Skin epidermis (tissue), 12 donors: ENCODE data around the gene SETBP1.
"Not testable (repeated sequence)": the region's sequence is repeated elsewhere in the genome, so short reads cannot be mapped to it uniquely, and the experiment has no call there.

Source experiments
- H3K27ac ChIP-seq, 21 experiments: fragments of 200-600 bp; sonication (generic) in 11 of 21; one replicate each; pipeline ENCODE4 v1.5.0; 2020; ENCODE audit warnings: mild to moderate bottlenecking in 3 of 21, inconsistent platforms in 2 of 21, moderate library complexity in 2 of 21
- H3K4me3 ChIP-seq, 7 experiments: fragments of 200-600 bp; sonication (generic) in 2 of 7; one replicate each; pipeline ENCODE4 v1.5.0; 2020; ENCODE audit warnings: inconsistent platforms in 2 of 7, mild to moderate bottlenecking in 2 of 7, moderate library complexity in 1 of 7

The SETBP1 gene

DNA sequence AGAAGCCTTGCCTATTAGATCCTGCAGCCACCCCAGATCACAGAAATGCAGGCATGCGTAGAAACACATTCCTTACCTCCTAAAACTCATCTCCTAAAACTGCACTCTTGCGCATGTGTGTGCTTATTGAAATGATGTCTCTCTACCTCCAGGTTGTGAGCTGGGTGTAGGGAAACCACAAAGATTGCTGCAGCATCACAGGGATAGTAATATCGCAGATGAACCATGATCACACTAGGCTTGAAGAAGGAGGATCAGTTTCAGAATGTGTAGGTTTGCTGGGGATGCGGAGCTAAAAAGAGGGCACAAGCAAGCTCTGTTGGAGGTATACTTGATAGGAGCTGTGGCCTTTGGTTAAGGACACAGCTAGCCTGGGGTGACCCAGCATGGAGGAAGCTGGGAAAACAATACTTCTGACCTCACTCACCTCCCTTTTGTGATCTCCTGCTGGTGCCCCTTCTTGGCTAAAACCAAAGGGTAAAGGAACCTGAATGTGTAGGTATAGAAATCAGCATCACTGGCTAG is 118.8 kb downstream of the SETBP1 start:
- H3K4me3 ChIP-seq = no peak overlapping the region
- peak overlapping the region in 1 of 21 experiments; percentile 5 for H3K27ac ChIP-seq

DNA sequence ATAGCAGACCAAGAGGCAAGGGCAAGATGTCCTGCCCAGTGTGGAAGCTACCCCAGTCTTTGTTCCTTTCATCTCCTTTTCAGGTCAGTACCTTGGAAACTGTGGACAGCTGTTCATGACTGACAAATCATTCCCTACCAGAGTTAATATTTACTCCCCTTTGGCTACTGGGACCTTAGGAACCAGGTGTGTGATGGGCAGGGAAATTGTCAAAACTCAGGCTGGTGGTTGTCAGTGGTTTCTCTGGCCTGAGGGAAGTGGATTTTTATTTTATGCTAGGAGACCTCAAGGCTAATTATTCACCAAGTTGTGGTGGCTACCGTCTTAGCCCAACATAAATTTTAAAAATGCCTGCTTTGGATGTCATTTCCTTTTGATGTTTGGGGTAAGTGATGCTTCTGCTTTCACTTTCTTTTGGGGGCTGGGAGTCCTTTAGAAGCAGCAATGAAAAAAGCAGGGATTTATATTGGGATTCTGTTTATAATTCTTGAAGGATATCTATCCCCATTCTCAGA is 119.3 kb downstream of the SETBP1 start:
- H3K4me3 ChIP-seq = no peak overlapping the region
- peak overlapping the region in 1 of 21 experiments; percentile 5 for H3K27ac ChIP-seq

DNA sequence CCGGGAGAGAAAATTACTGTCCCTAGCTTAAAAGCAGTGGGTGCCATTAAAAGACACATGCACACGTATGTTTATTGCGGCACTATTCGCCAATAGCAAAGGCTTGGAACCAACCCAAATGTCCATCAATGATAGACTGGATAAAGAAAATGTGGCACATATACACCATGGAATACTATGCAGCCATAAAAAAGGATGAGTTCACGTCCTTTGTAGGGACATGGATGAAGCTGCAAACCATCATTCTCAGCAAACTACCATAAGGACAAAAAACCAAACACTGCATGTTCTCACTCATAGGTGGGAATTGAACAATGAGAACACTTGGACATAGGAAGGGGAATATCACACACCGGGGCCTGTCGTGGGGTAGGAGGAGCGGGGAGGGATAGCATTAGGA is 120.1 kb downstream of the SETBP1 start:
- H3K27ac ChIP-seq, H3K4me3 ChIP-seq: not testable (repeated sequence)

DNA sequence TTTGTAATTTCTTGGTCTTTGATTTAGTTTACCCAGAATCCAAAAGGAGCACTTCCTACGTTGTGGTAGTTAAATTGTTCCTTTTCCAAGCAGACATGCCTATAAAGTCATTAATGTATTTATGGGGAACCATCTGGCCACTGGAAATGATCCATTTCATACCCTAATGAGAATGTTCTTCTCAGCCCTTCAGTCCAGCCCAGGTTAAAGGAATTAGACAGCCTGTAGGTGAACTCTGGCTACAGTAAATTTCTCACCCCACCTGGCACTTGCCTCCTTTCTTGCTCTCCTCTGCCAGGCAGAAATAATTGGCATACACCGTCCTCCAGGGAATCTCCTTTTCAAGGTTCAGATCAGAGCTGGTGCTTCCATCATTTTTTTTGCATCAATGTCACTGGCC is 121.1 kb downstream of the SETBP1 start:
- no peak overlapping the region for H3K27ac ChIP-seq
- H3K4me3 ChIP-seq = no peak overlapping the region

DNA sequence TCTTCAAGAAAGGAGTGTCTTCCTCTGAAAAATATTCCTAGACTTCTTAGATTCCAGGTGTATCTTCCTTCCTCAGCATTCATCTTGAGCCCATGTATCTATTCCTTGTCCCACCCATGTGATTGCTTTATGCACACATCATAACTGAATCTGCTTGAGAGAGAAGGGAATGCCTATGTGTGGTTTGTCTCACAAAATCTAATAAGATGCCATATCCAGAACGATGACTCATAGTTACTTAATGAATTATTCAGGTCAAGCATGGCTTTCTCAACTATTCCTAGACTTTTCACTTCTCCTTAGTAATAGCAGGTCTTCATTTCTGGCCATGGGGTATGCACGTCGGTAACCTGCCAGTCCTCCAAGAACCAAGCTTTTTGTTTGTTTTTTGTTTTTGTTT is 121.8 kb downstream of the SETBP1 start:
- Histone ChIP-seq H3K27ac (peak overlapping the region in 3 of 21 experiments; percentile 9 to 31 (median 20)), H3K4me3 (no peak overlapping the region)

DNA sequence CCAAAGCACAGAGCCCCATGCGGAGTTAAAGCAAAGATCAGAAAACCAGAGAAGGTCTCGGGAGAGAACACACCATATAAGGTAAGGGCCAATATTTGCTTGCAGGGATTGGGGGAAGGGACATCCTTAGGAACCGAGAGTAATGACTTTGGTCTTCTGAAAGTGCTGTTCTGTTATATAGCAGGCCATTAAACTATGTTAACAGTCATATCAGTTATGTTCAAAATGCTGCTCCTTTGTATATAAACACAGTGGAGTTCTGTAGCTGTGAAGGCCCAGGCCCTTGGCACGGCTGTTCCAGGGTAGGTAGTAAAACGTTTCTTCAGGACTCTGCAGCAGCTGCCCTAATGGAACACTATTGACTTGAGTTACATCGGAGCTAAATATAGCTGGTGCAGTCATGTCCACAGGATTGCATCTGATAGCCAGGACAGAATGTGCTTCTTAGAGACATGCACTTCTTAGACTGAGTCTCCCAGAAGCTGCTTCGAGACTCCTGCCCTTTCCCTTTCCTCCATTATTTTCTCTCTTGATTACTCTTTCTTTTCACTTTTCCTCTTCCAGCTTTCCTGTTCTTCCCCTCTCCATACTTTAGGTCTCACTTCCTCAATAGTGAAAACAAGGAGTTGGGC is 122.4 kb downstream of the SETBP1 start:
- Histone ChIP-seq H3K4me3 (no peak overlapping the region), H3K27ac (peak overlapping the region in 4 of 21 experiments; percentile 9 to 39 (median 26))

DNA sequence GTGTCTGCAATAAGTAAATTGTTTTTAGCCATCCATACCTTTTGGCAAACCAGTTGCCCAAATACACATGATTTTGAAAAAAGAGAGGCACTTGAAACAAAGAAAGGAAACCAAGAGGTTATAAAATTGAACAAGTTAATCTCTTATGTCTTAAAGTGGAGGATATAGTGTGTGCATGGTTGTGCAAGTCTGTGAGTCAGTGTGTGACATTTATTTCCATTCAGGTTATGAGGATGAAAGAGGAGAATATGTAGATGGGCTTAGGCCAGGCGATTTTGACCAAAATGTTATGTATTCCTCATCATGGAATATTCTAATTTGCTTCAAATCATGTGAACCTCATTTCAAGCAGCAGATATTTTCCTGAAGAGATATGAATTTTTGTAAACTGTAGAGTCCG is 123.3 kb downstream of the SETBP1 start:
- H3K27ac ChIP-seq = no peak overlapping the region
- H3K4me3 ChIP-seq = no peak overlapping the region

DNA sequence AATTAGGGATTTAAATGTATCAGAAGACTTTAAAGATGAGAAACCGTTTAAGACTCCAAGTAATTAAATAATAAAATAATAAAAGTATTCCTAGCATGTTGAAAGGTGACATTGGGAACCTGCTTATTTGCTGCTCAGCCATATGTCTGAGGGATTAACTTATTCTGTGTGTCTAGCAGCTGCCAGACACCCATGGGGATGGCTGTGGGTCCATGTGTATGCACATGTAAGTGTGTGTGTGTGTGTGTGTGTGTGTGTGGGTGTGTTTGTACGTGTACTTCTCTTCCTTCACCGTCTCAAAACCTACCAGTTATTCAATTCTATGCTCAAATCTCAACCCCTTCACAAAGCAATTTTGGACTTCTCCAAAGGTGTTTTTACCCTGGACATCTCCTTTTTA is 124.5 kb downstream of the SETBP1 start:
- Histone ChIP-seq H3K27ac (no peak overlapping the region), H3K4me3 (no peak overlapping the region)

DNA sequence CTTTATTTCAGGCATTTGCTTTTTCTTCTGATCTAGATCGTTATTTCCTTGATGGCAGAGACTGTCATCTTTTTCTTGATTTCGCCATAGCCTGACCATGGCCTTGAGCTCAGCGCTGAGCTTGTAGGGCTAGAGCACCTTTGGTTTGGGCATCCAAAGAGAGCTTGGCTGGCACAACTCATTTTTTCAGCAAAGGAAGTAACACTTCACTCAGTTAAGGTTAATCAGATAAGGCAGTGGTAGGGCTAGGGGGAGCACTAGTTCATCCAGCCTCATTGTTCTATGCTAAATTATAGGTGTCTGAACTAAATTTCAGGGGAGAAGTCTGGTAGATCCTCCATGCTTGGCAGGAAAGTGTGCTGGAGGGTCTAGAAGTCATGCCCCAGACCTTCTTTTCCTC is 125.0 kb downstream of the SETBP1 start:
- no peak overlapping the region for H3K27ac ChIP-seq
- no peak overlapping the region for H3K4me3 ChIP-seq

DNA sequence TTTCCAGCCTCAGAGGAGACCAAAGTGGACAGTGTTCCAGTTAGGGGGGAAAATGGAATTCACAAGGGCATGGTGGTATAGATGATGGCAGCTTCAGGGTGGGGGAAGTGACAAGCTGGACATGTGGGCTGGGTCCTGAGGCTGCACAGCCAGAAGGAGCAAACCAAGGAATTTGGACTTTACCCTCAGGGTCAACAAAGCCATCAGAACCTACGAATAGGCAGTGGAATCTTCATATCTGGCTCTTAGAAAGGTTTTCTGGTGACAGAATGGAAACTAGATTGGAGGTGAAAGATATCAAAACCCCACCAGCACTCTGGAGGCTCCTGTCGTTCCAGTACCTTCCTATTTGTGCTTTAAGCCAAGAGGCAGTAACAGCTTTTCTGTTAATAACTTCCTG is 127.1 kb downstream of the SETBP1 start:
- Histone ChIP-seq H3K4me3 (no peak overlapping the region), H3K27ac (no peak overlapping the region)

DNA sequence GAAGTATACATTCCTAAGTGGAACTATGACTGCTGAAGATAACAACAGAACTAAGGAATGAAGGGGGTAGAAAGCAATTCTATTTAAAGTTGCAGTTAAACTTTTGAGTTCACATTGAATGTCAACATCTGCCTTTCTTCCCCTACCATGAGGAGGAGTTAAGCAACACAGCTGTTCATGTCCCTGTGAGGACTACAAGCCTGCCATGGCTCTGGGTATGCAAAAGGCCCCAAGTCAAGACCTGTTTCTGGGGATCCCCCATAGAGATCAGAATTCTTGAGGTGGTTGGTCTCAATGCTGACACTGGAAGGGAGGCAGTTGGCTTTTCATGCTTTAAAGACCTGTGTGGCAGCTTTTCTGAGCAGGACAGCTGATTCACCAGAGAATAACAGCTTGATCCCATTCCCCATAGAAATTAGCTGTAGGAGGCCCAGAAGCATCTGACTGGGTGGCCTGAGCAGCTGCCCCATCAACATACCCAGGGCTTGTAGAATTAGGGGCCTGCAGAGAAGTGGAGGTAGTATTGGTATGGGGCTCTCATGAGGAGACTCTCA is 131.0 kb downstream of the SETBP1 start:
- Histone ChIP-seq H3K27ac (no peak overlapping the region), H3K4me3 (no peak overlapping the region)

DNA sequence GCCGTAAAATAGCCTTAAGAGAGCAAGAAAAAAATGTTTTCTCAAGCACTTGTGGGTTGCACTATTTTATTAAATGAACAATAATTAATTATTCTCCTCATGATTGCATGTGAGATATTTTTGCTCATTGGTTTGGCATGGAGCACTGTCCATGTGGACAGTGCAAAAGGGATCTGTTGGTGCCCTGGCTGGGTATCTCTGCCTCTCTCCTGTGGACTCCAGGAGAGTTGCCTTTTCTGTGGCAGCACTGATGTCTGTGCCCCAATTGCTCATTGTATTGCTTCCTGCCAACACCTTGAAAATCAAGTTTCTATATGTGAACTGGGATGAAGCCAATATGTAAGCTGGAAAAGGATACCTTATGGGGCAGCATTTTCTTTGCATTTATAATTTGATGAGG is 131.7 kb downstream of the SETBP1 start:
- Histone ChIP-seq H3K27ac (no peak overlapping the region), H3K4me3 (no peak overlapping the region)

DNA sequence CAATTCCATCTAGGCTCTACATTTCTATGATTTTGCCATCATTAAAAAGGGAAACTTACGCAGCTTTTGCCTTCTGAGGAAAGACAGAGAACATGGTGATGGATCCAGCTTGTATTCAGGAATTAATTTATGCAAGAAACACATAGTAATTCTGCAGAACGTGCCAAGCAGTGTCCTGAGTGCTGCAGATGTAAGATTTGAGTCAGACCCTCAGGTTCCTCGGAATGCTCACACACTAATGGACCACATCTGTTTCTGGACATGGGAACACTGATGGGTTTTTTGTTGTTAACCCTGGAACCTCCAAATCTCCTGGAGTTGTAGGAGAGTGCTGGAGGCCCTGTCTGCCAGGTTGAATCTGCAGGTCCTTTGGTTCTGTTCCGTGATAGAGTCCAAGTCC is 132.9 kb downstream of the SETBP1 start:
- no peak overlapping the region for H3K27ac ChIP-seq
- H3K4me3 ChIP-seq = no peak overlapping the region

DNA sequence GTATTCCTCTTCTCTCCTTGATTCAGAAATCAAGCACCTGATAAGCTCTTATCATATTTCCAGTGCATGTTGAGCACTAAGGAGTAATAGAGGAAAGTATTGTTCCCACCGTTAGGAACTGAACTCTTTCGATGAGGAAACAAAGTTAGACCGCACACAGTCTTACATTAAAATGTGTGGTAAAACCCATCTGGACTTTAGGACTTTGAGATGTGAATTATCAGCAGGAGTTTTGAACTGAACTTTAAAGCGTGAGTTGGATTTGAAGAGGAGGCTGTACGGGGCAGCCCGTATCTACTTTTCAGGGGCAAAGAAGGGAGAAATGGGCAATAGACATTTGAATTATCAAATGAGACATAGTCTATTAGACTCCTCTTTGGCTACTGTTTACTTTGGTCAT is 134.4 kb downstream of the SETBP1 start:
- no peak overlapping the region for H3K4me3 ChIP-seq
- H3K27ac ChIP-seq = no peak overlapping the region

DNA sequence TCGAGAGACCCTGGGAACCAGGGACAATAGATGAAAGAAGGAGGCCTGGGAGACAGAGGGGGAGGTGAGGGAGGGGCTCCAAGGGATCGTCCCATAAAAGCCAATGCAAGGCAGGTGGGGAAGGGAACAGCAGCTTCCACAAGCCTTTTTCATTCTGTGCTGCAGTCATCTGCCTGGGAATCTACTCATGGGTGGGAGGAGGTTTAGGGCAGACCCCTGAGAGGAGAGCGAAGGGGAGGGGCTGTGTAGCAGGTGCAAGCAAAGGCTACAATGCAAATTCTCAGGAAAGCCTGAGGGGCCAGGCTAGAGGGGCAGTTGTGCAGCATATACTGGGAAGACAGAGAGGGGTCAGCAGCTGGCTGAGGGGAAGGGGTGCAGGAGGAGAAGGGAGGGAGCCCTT is 135.4 kb downstream of the SETBP1 start:
- Histone ChIP-seq H3K4me3 (no peak overlapping the region), H3K27ac (no peak overlapping the region)

DNA sequence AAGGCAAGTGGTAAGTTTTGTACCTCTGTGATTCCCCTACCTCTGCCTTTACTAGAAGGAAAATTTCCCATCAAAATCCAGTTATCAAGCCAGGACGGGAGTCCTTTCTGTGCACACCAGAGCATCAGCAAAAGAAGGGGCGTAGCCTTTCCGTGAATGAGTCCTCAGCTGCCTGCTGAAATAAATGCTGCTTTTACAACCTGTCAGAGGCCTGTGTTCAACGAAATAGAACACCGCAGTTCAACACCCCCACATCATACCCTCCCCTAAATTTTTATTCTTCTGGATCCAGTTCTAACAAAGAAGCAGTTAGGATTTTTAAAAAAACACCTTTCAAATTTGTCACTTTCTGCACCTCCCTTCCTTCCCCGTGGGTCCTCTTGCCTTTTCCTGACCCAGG is 135.8 kb downstream of the SETBP1 start:
- H3K4me3 ChIP-seq = no peak overlapping the region

DNA sequence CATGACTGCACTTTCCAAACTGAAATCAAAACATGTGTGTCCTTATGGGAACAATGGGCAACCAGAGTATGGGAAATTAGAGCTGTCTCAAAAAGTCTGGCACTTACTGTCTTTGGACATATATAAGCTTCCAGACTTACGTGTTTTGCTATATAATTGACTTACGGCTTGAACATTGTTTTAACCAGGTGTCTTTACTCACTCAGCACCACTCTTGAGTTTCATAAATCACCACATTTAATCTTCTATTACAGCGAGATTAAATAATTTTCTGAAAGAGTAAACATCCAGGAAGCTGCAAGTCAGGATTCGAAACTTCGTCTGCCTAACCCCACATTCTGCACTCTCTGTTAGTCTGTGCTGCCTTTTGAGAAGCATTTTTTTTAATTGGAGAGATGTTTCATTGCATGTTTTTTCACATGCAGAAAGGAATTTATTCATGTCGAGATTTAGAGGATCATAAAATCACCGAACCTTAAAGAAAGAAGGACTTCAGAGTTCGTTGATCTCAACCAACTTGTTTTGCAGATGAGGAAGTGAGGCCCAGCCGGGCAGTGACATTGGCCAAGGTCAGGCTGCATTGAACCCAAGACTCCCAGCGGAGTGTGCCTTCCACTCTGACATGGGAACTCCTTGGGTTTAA is 137.3 kb downstream of the SETBP1 start:
- H3K4me3 ChIP-seq = no peak overlapping the region
- H3K27ac ChIP-seq = no peak overlapping the region

More for the DNA sequence above, 135.8 kb downstream of the SETBP1 start:
- H3K27ac ChIP-seq = no peak overlapping the region

DNA sequence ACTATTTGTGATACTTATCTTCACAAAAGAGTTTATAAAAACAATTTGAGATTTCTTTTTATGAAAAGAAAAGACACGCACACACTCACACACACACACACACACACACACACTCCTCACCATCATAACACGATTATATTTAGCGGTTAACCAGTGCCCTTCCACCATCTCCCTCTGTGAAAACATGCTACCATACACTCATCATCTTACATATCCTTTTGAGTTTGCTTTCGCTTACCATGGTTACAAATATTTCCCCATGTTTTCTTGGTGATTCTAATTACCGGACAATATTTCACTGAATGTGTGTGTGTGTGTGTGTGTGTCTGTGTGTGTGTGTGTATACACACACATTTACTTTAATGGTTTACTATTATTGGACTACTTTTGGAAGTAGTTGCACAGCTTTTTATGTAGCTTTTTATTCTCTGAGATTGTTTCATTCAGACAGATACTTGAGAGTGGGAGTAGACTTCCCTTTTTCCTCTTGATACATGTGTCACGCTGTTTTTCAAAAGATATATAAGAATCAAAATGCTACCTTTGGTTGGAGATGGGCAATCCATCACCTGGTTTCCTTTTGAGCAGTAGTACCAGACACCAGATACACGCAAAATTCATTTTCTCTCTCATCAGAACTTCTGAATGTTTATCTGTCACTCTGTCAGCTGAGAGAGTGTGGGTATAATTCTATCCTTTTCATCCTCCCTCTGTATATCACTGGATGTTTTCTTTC is 138.1 kb downstream of the SETBP1 start:
- H3K4me3 ChIP-seq = no peak overlapping the region
- H3K27ac ChIP-seq = no peak overlapping the region

DNA sequence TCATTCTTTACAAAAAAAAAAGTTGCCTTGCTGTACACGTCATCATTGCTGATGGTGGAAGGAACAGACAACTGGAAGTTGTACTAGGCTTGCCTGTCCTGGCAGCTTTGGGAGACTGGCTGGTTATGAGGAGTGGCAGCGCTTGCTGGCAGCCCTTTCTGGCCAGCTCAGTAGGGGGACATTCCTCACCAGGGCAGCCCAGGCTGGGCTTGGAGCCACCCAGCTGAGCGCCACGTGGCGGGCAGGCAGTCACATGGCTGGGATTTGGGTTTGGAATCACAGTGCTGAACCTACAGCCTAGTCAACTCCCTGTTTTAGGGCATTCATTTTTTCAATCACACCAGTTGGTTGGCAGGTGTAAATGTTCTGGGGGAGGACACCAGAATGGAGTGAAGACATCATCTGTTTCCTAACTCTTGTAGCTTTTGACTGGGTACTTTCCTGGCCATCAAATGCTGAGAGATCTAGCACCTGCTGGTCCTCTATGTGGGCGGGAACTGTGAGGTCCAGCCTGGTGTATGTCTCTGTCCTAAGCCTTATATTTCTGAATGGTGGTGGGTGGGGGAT is 139.3 kb downstream of the SETBP1 start:
- Histone ChIP-seq H3K27ac (no peak overlapping the region), H3K4me3 (no peak overlapping the region)

DNA sequence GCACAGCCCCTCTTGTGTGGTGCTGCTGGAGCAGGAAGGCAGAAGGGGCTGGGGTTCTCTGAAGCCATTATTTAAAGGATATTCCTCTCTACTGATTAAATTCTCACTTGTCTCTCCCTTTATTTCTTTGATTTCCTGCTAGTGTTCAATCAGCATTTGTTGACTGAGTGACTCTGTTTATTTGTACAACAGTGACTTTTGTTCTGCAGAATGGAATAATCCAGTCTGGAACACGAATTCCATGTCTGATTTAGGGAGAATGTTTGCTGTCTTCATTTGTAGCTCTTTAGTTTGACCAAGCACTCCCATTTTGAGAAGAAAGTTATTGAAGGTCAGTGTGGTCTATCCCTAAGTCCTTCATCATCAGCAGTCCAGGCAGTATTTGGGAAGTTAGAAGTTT is 141.2 kb downstream of the SETBP1 start:
- Histone ChIP-seq H3K4me3 (no peak overlapping the region), H3K27ac (no peak overlapping the region)
